Measurements from ENCODE around the gene LMO1.

GRCh38 chr11:8309311-8309710 lies 45.6 kb upstream of the LMO1 start:
- TF ChIP-seq EZH2 (IDR thresholded peaks at IDR 0.05; ENCODE audit: low read depth, low read length, severe bottlenecking) (no peak), POLR2AphosphoS5 (IDR thresholded peaks at IDR 0.05; ENCODE audit: low read depth, low read length) (no peak), RXRA (IDR thresholded peaks at IDR 0.05; ENCODE audit: insufficient read depth, low read depth, low read length) (no peak), CREB1 (IDR thresholded peaks at IDR 0.05) (no peak), CTCF (IDR thresholded peaks at IDR 0.05; ENCODE audit: control extremely low read depth in 1 of 3, insufficient read depth in 1 of 3, low read depth in 1 of 3, low read length in 3 of 3) (no peak), GABPA (IDR thresholded peaks at IDR 0.05; ENCODE audit: borderline replicate concordance, insufficient read depth, low read length) (no peak), KDM1A (IDR thresholded peaks at IDR 0.05; ENCODE audit: borderline replicate concordance, low read length) (no peak), RNF2 (IDR thresholded peaks at IDR 0.05; ENCODE audit: borderline replicate concordance, low read depth, low read length, missing control alignments, poor library complexity, severe bottlenecking) (no peak), POLR2A (IDR thresholded peaks at IDR 0.05; ENCODE audit: control extremely low read depth in 1 of 2, low read depth in 2 of 2, low read length in 2 of 2) (no peak), TBP (IDR thresholded peaks at IDR 0.05; ENCODE audit: low read depth, low read length) (no peak)
- TF ChIP-seq, protein P1, sequence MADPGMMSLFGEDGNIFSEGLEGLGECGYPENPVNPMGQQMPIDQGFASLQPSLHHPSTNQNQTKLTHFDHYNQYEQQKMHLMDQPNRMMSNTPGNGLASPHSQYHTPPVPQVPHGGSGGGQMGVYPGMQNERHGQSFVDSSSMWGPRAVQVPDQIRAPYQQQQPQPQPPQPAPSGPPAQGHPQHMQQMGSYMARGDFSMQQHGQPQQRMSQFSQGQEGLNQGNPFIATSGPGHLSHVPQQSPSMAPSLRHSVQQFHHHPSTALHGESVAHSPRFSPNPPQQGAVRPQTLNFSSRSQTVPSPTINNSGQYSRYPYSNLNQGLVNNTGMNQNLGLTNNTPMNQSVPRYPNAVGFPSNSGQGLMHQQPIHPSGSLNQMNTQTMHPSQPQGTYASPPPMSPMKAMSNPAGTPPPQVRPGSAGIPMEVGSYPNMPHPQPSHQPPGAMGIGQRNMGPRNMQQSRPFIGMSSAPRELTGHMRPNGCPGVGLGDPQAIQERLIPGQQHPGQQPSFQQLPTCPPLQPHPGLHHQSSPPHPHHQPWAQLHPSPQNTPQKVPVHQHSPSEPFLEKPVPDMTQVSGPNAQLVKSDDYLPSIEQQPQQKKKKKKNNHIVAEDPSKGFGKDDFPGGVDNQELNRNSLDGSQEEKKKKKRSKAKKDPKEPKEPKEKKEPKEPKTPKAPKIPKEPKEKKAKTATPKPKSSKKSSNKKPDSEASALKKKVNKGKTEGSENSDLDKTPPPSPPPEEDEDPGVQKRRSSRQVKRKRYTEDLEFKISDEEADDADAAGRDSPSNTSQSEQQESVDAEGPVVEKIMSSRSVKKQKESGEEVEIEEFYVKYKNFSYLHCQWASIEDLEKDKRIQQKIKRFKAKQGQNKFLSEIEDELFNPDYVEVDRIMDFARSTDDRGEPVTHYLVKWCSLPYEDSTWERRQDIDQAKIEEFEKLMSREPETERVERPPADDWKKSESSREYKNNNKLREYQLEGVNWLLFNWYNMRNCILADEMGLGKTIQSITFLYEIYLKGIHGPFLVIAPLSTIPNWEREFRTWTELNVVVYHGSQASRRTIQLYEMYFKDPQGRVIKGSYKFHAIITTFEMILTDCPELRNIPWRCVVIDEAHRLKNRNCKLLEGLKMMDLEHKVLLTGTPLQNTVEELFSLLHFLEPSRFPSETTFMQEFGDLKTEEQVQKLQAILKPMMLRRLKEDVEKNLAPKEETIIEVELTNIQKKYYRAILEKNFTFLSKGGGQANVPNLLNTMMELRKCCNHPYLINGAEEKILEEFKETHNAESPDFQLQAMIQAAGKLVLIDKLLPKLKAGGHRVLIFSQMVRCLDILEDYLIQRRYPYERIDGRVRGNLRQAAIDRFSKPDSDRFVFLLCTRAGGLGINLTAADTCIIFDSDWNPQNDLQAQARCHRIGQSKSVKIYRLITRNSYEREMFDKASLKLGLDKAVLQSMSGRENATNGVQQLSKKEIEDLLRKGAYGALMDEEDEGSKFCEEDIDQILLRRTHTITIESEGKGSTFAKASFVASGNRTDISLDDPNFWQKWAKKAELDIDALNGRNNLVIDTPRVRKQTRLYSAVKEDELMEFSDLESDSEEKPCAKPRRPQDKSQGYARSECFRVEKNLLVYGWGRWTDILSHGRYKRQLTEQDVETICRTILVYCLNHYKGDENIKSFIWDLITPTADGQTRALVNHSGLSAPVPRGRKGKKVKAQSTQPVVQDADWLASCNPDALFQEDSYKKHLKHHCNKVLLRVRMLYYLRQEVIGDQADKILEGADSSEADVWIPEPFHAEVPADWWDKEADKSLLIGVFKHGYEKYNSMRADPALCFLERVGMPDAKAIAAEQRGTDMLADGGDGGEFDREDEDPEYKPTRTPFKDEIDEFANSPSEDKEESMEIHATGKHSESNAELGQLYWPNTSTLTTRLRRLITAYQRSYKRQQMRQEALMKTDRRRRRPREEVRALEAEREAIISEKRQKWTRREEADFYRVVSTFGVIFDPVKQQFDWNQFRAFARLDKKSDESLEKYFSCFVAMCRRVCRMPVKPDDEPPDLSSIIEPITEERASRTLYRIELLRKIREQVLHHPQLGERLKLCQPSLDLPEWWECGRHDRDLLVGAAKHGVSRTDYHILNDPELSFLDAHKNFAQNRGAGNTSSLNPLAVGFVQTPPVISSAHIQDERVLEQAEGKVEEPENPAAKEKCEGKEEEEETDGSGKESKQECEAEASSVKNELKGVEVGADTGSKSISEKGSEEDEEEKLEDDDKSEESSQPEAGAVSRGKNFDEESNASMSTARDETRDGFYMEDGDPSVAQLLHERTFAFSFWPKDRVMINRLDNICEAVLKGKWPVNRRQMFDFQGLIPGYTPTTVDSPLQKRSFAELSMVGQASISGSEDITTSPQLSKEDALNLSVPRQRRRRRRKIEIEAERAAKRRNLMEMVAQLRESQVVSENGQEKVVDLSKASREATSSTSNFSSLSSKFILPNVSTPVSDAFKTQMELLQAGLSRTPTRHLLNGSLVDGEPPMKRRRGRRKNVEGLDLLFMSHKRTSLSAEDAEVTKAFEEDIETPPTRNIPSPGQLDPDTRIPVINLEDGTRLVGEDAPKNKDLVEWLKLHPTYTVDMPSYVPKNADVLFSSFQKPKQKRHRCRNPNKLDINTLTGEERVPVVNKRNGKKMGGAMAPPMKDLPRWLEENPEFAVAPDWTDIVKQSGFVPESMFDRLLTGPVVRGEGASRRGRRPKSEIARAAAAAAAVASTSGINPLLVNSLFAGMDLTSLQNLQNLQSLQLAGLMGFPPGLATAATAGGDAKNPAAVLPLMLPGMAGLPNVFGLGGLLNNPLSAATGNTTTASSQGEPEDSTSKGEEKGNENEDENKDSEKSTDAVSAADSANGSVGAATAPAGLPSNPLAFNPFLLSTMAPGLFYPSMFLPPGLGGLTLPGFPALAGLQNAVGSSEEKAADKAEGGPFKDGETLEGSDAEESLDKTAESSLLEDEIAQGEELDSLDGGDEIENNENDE (IDR thresholded peaks at IDR 0.05; ENCODE audit: insufficient replicate concordance, low read length) = no peak
